WTC11 (cell line): ENCODE data around the gene PPP1R14D. TPM values are rescaled to one million over a fixed set of nuclear protein-coding genes. Genes with fewer than 3 reads are reported as not detected.

Source experiments
- ATAC-seq: fragments of 200-7000 bp; cut with Tn5 transposase; 2 replicates; pipeline ENCODE4 v1.10.0; 2021; ENCODE audit warnings: mild to moderate bottlenecking, moderate library complexity
- CTCF ChIA-PET: fragments of 300-600 bp; sonication (Branson Sonifier 250); formaldehyde crosslinking; loops from one replicate; lab custom pipeline; 2021; ENCODE audit warnings: antibody characterized with exemption; lab: Charles Lee
- POLR2A ChIA-PET: fragments of 350-600 bp; sonication (Branson Sonifier 250); formaldehyde crosslinking; loops from one replicate; lab custom pipeline; 2021; ENCODE audit warnings: antibody characterized with exemption; lab: Charles Lee
- DNase-seq: peaks from one replicate; pipeline ENCODE4 v3.0.0; 2021; ENCODE audit warnings: low spot score
- H3K27ac Mint-ChIP-seq: 2 replicates; pipeline ENCODE4 v1.8.0; 2021; ENCODE audit warnings: mixed read lengths
- H3K27me3 Mint-ChIP-seq: 2 replicates; pipeline ENCODE4 v1.8.0; 2021; ENCODE audit warnings: low read depth, mild to moderate bottlenecking, moderate library complexity, mixed read lengths
- H3K36me3 Mint-ChIP-seq: 2 replicates; pipeline ENCODE4 v1.8.0; 2021; ENCODE audit warnings: mixed read lengths
- H3K4me1 Mint-ChIP-seq: 2 replicates; pipeline ENCODE4 v1.8.0; 2022; ENCODE audit warnings: mixed read lengths
- H3K4me3 Mint-ChIP-seq: 2 replicates; pipeline ENCODE4 v1.8.0; 2021; ENCODE audit warnings: mild to moderate bottlenecking, moderate library complexity, mixed read lengths
- H3K9me3 Mint-ChIP-seq: 2 replicates; pipeline ENCODE4 v1.8.0; 2021; ENCODE audit warnings: mixed read lengths
- FOXK1 ChIP-seq: sonication (generic); formaldehyde crosslinking; IDR thresholded peaks from 2 replicates; pipeline ENCODE4 v1.8.0; 2022; ENCODE audit warnings: mild to moderate bottlenecking, moderate library complexity, missing genetic modification reagents
- FOXP4 ChIP-seq: sonication (generic); formaldehyde crosslinking; IDR thresholded peaks from 2 replicates; pipeline ENCODE4 v1.8.0; 2022; ENCODE audit warnings: mild to moderate bottlenecking, missing genetic modification reagents
- GABPB1 ChIP-seq: sonication (generic); formaldehyde crosslinking; IDR thresholded peaks from 2 replicates; pipeline ENCODE4 v1.8.1; 2023; ENCODE audit warnings: mild to moderate bottlenecking, missing genetic modification reagents
- JUN ChIP-seq: sonication (generic); formaldehyde crosslinking; IDR thresholded peaks from 2 replicates; pipeline ENCODE4 v1.8.0; 2023; ENCODE audit warnings: mild to moderate bottlenecking, missing genetic modification reagents
- NR1H2 ChIP-seq: sonication (generic); formaldehyde crosslinking; IDR thresholded peaks from 2 replicates; pipeline ENCODE4 v1.9.0; 2021; ENCODE audit warnings: mild to moderate bottlenecking, moderate library complexity, missing genetic modification reagents
- NR2C2 ChIP-seq: sonication (generic); formaldehyde crosslinking; IDR thresholded peaks from 2 replicates; pipeline ENCODE4 v1.8.0; 2022; ENCODE audit warnings: mild to moderate bottlenecking, missing genetic modification reagents
- RORB ChIP-seq: fragments of 250-450 bp; sonication (Bioruptor Pico); IDR thresholded peaks from 2 replicates; pipeline ENCODE4 v1.9.0; 2021; ENCODE audit warnings: mild to moderate bottlenecking
- SMAD4 ChIP-seq: sonication (generic); formaldehyde crosslinking; IDR thresholded peaks from 2 replicates; pipeline ENCODE4 v1.8.0; 2022; ENCODE audit warnings: mild to moderate bottlenecking, missing genetic modification reagents
- SOX15 ChIP-seq: fragments of 250-450 bp; sonication (Bioruptor Pico); IDR thresholded peaks from 2 replicates; pipeline ENCODE4 v1.9.0; 2021; ENCODE audit warnings: mild to moderate bottlenecking
- SP1 ChIP-seq: sonication (generic); formaldehyde crosslinking; conservative IDR thresholded peaks from 2 replicates; pipeline ENCODE4 v1.8.1; 2022; ENCODE audit warnings: missing genetic modification reagents
- ZNF121 ChIP-seq: sonication (generic); formaldehyde crosslinking; IDR thresholded peaks from 2 replicates; pipeline ENCODE4 v1.8.0; 2023; ENCODE audit warnings: missing genetic modification reagents
- ZNF219 ChIP-seq: sonication (generic); formaldehyde crosslinking; IDR thresholded peaks from 2 replicates; pipeline ENCODE4 v1.8.0; 2023; ENCODE audit warnings: missing genetic modification reagents, mild to moderate bottlenecking, borderline replicate concordance
- ZNF232 ChIP-seq: sonication (generic); formaldehyde crosslinking; IDR thresholded peaks from 2 replicates; pipeline ENCODE4 v1.8.0; 2022; ENCODE audit warnings: mild to moderate bottlenecking, missing genetic modification reagents
- ZNF532 ChIP-seq: fragments of 250-450 bp; sonication (Bioruptor Pico); IDR thresholded peaks from 2 replicates; pipeline ENCODE4 v1.9.0; 2021; ENCODE audit warnings: mild to moderate bottlenecking, borderline replicate concordance
- total RNA-seq: library from RNA; stranded (reverse); gene quantifications from 3 replicates; pipeline ENCODE4 v1.2.3, GENCODE V29; 2021
- TF ChIP-seq, protein P1 (sequence below): sonication (generic); formaldehyde crosslinking; IDR thresholded peaks from 2 replicates; pipeline ENCODE4 v1.8.1; 2022; ENCODE audit warnings: mild to moderate bottlenecking, missing genetic modification reagents, moderate library complexity, borderline replicate concordance
- TF ChIP-seq, protein P2 (sequence below): sonication (generic); formaldehyde crosslinking; IDR thresholded peaks from 2 replicates; pipeline ENCODE4 v1.8.1; 2023; ENCODE audit warnings: mild to moderate bottlenecking, missing genetic modification reagents, moderate library complexity
- TF ChIP-seq, protein P3 (sequence below): fragments of 250-450 bp; sonication (Bioruptor Pico); IDR thresholded peaks from 2 replicates; pipeline ENCODE4 v2.1.2; 2022; ENCODE audit warnings: mild to moderate bottlenecking, moderate library complexity
- TF ChIP-seq, protein P4 (sequence below): fragments of 200-600 bp; IDR thresholded peaks from 2 replicates; pipeline ENCODE4 v1.8.0; 2022; ENCODE audit warnings: antibody characterized with exemption
- TF ChIP-seq, protein P5 (sequence below): sonication (generic); formaldehyde crosslinking; IDR thresholded peaks from 2 replicates; pipeline ENCODE4 v1.8.1; 2023; ENCODE audit warnings: mild to moderate bottlenecking, moderate library complexity, missing genetic modification reagents
- TF ChIP-seq, protein P6 (sequence below): sonication (generic); formaldehyde crosslinking; IDR thresholded peaks from 2 replicates; pipeline ENCODE4 v1.8.1; 2022; ENCODE audit warnings: low read depth, missing genetic modification reagents, borderline replicate concordance

Gene PPP1R14D
- total RNA-seq, 1 experiment from 2014 or later, result not detected

DNA sequence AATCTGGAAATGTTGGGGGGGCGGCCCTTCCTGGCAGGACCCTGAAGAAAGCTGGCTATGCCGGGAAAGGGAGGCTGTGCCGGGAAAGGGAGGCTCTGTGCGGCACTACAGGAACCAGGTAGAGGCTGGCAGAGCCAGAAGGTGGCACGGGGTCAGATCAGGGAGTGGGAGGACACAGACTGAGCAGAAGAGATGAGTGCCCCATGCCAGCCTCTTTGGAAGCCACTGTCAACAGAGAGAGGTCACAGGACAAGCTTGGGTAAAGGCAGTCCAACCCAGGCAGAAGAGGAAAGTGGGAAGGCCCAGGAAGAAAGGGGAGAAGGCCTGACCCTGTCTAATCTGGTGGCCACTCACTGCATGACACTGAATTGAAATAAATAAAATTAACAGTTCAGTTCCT lies 57.3 kb downstream of the PPP1R14D start:
- no peaks in the 10 kb centered on the region for H3K9me3 Mint-ChIP-seq
- ChIA-PET POLR2A (interaction anchor here (1.2 kb wide), 1 partner anchor 76 kb away, joined by 4 read pairs; the partner anchor contains the start of gene RAD51), CTCF (interaction anchor here (0.9 to 1.6 kb wide), 2 partner anchors 11 to 22 kb away, joined by 3 to 4 read pairs; no protein-coding TSS in a partner anchor)
- ATAC-seq (no peak), DNase-seq (no peak)
- TF ChIP-seq FOXP4, result no peak
- TF ChIP-seq, protein P1, sequence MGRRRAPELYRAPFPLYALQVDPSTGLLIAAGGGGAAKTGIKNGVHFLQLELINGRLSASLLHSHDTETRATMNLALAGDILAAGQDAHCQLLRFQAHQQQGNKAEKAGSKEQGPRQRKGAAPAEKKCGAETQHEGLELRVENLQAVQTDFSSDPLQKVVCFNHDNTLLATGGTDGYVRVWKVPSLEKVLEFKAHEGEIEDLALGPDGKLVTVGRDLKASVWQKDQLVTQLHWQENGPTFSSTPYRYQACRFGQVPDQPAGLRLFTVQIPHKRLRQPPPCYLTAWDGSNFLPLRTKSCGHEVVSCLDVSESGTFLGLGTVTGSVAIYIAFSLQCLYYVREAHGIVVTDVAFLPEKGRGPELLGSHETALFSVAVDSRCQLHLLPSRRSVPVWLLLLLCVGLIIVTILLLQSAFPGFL (CRISPR knock-in tag), result no peak
- TF ChIP-seq NR2C2 (CRISPR knock-in tag), result no peak
- no peak overlapping the region for H3K27ac Mint-ChIP-seq
- peaks cover 12% of the 10 kb centered on the region for H3K4me1 Mint-ChIP-seq
- H3K36me3 Mint-ChIP-seq, result peaks cover 9% of the 10 kb centered on the region
- no peak overlapping the region for H3K4me3 Mint-ChIP-seq
- no peaks in the 10 kb centered on the region for H3K27me3 Mint-ChIP-seq

GRCh38 chr15:40770147-40770721 lies 58.3 kb downstream of the PPP1R14D start:
- Mint-ChIP-seq H3K27ac (peak overlapping the region; percentile 70; the same call in 1 of the 2 replicates), H3K9me3 (no peaks in the 10 kb centered on the region), H3K4me1 (peaks cover 22% of the 10 kb centered on the region), H3K27me3 (no peaks in the 10 kb centered on the region), H3K36me3 (peaks cover 9% of the 10 kb centered on the region), H3K4me3 (no peak overlapping the region)
- POLR2A ChIA-PET, result interaction anchor here (0.8 kb wide), 1 partner anchor 13 kb away, joined by 4 read pairs; no protein-coding TSS in a partner anchor
- DNase-seq (no peak), ATAC-seq (no peak)
- CTCF ChIA-PET, result interaction anchor here (0.5 to 1.2 kb wide), 4 partner anchors 24 to 103 kb away, joined by 3 to 5 read pairs (median 4); no protein-coding TSS in a partner anchor
- TF ChIP-seq ZNF121 (CRISPR knock-in tag) (no peak), SOX15 (no peak), ZNF232 (CRISPR knock-in tag) (no peak), SP1 (CRISPR knock-in tag) (no peak), RORB (CRISPR knock-in tag) (no peak), FOXK1 (CRISPR knock-in tag) (no peak), JUN (CRISPR knock-in tag) (no peak), NR1H2 (CRISPR knock-in tag) (no peak), SMAD4 (CRISPR knock-in tag) (no peak), ZNF219 (CRISPR knock-in tag) (no peak), ZNF532 (CRISPR knock-in tag) (no peak), GABPB1 (CRISPR knock-in tag) (no peak)
- TF ChIP-seq, protein P2, sequence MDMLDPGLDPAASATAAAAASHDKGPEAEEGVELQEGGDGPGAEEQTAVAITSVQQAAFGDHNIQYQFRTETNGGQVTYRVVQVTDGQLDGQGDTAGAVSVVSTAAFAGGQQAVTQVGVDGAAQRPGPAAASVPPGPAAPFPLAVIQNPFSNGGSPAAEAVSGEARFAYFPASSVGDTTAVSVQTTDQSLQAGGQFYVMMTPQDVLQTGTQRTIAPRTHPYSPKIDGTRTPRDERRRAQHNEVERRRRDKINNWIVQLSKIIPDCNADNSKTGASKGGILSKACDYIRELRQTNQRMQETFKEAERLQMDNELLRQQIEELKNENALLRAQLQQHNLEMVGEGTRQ, result no peak
- TF ChIP-seq, protein P3, sequence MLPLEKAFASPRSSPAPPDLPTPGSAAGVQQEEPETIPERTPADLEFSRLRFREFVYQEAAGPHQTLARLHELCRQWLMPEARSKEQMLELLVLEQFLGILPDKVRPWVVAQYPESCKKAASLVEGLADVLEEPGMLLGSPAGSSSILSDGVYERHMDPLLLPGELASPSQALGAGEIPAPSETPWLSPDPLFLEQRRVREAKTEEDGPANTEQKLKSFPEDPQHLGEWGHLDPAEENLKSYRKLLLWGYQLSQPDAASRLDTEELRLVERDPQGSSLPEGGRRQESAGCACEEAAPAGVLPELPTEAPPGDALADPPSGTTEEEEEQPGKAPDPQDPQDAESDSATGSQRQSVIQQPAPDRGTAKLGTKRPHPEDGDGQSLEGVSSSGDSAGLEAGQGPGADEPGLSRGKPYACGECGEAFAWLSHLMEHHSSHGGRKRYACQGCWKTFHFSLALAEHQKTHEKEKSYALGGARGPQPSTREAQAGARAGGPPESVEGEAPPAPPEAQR (CRISPR knock-in tag), result no peak
- TF ChIP-seq, protein P4, sequence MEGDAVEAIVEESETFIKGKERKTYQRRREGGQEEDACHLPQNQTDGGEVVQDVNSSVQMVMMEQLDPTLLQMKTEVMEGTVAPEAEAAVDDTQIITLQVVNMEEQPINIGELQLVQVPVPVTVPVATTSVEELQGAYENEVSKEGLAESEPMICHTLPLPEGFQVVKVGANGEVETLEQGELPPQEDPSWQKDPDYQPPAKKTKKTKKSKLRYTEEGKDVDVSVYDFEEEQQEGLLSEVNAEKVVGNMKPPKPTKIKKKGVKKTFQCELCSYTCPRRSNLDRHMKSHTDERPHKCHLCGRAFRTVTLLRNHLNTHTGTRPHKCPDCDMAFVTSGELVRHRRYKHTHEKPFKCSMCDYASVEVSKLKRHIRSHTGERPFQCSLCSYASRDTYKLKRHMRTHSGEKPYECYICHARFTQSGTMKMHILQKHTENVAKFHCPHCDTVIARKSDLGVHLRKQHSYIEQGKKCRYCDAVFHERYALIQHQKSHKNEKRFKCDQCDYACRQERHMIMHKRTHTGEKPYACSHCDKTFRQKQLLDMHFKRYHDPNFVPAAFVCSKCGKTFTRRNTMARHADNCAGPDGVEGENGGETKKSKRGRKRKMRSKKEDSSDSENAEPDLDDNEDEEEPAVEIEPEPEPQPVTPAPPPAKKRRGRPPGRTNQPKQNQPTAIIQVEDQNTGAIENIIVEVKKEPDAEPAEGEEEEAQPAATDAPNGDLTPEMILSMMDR, result no peak
- TF ChIP-seq, protein P5, sequence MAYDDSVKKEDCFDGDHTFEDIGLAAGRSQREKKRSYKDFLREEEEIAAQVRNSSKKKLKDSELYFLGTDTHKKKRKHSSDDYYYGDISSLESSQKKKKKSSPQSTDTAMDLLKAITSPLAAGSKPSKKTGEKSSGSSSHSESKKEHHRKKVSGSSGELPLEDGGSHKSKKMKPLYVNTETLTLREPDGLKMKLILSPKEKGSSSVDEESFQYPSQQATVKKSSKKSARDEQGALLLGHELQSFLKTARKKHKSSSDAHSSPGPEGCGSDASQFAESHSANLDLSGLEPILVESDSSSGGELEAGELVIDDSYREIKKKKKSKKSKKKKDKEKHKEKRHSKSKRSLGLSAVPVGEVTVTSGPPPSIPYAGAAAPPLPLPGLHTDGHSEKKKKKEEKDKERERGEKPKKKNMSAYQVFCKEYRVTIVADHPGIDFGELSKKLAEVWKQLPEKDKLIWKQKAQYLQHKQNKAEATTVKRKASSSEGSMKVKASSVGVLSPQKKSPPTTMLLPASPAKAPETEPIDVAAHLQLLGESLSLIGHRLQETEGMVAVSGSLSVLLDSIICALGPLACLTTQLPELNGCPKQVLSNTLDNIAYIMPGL (CRISPR knock-in tag), result no peak
- TF ChIP-seq, protein P6, sequence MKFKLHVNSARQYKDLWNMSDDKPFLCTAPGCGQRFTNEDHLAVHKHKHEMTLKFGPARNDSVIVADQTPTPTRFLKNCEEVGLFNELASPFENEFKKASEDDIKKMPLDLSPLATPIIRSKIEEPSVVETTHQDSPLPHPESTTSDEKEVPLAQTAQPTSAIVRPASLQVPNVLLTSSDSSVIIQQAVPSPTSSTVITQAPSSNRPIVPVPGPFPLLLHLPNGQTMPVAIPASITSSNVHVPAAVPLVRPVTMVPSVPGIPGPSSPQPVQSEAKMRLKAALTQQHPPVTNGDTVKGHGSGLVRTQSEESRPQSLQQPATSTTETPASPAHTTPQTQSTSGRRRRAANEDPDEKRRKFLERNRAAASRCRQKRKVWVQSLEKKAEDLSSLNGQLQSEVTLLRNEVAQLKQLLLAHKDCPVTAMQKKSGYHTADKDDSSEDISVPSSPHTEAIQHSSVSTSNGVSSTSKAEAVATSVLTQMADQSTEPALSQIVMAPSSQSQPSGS (CRISPR knock-in tag), result no peak
- TF ChIP-seq, all 79 proteins: peak for 0
